Erythroblast (primary cell): ENCODE data around the gene PICALM.

Experiments used
- GATA1 ChIP-seq: IDR thresholded peaks from 2 replicates; pipeline ENCODE4 v1.6.1; 2011; ENCODE audit warnings: low read depth, mild to moderate bottlenecking, control low read depth, low read length, moderate library complexity
- POLR2A ChIP-seq: IDR thresholded peaks from 2 replicates; pipeline ENCODE4 v1.6.1; 2011; ENCODE audit warnings: mild to moderate bottlenecking, low read length

DNA sequence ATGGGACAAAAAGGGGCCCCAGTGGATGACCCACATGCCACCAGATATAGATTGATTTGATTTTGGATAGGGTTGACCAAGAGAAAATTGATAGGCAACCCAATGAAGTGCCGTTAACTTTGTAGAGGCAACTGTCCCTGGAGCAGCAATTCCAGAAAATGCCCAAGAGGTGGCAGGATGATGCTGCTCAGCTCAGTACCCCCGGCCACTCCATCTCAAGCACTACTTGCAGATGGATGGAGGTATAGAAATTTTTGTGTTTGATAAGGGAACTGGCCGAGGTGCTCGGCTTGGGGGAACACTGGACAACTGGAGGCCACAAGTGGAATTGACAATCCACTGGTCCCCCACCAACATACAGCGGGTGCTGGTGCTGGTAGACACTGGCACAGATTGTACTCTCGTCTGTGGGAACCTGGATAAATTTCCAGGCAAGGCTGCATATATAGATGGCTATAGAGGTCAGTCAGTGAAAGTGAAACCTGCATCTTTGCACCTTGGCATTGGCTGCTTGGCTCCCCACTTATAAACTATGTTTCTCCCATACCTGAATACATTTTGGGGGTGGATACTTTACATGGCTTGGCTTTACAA is 127.4 kb downstream of the PICALM start:
- TF ChIP-seq POLR2A (no peak), GATA1 (no peak)
